Small intestine (tissue), 16 donors: ENCODE data around the gene IL24. TPM values are rescaled to one million over a fixed set of nuclear protein-coding genes. Genes with fewer than 3 reads are reported as not detected.
"Not testable (repeated sequence)": the region's sequence is repeated elsewhere in the genome, so short reads cannot be mapped to it uniquely, and the experiment has no call there.

Experiments
- DNase-seq, 2 donors: peaks; one replicate each; pipeline versions ENCODE4 v3.0.0 to v3.0.0-alpha.2; 2013
- FAIRE-seq: peaks from 2 replicates; lab custom pipeline; 2012; peaks lifted over from hg19 to GRCh38; lab: Jason Lieb, UNC
- H3K27ac ChIP-seq, 3 donors: one replicate each; pipeline ENCODE4 v1.5.1; 2013; ENCODE audit warnings: low read length in 2 of 3, mild to moderate bottlenecking in 2 of 3, control low read depth in 1 of 3, inconsistent platforms in 1 of 3, low read depth in 1 of 3, moderate library complexity in 1 of 3
- H3K27me3 ChIP-seq, 3 donors: one replicate each; pipeline ENCODE4 v1.6.1; 2013; ENCODE audit warnings: low read length in 3 of 3, inconsistent platforms in 1 of 3; ENCODE audit not compliant: control insufficient read depth in 3 of 3, insufficient read depth in 3 of 3
- H3K36me3 ChIP-seq, 3 donors: one replicate each; pipeline ENCODE4 v1.6.1; 2013; ENCODE audit warnings: low read length in 3 of 3, inconsistent platforms in 1 of 3, low read depth in 1 of 3, mild to moderate bottlenecking in 1 of 3, moderate library complexity in 1 of 3; ENCODE audit not compliant: control insufficient read depth in 3 of 3, insufficient read depth in 2 of 3
- H3K4me1 ChIP-seq, 3 donors: one replicate each; pipeline ENCODE4 v1.6.1; 2013; ENCODE audit warnings: low read length in 2 of 3, inconsistent platforms in 1 of 3, low read depth in 1 of 3, mild to moderate bottlenecking in 1 of 3, moderate library complexity in 1 of 3; ENCODE audit not compliant: control insufficient read depth in 3 of 3, insufficient read depth in 2 of 3
- H3K4me3 ChIP-seq, 3 donors: one replicate each; pipeline ENCODE4 v1.5.1; 2013; ENCODE audit warnings: low read length in 3 of 3, control low read depth in 1 of 3, inconsistent platforms in 1 of 3, low read depth in 1 of 3, mild to moderate bottlenecking in 1 of 3, moderate library complexity in 1 of 3
- H3K9me3 ChIP-seq, 2 donors: one replicate each; pipeline ENCODE4 v1.6.1; 2013; ENCODE audit warnings: low read depth in 1 of 2, low read length in 1 of 2; ENCODE audit not compliant: control insufficient read depth in 2 of 2, insufficient read depth in 1 of 2
- WGBS, 3 donors: extraction: QIAGEN DNeasy Blood & Tissue Kit; methylation state at CpG; one replicate each; pipeline ENCODE4 v1.1.7; 2013; 5-methylcytosine and 5-hydroxymethylcytosine counted together
- long read RNA-seq, 10 donors: transcript quantifications; one replicate each; lab custom pipeline, GENCODE V29; 2026
- polyA plus RNA-seq, 4 donors: library from polyadenylated mRNA; stranded (reverse) in 3 of 4; unstranded in 1 of 4; fragments of 200-250 nt in 3 of 4; fragments of 120-200 nt in 1 of 4; gene quantifications; one replicate each; pipeline versions ENCODE4 v1.2.1 to v1.2.3, GENCODE V29; 2013
- donor health status: healthy with polysubstance abuse.
- donor health status: control.
- donor health status: control.
- donor health status: Bipolar disorder and iron deficiency.
- donor health status: healthy.

Gene IL24, protein sequence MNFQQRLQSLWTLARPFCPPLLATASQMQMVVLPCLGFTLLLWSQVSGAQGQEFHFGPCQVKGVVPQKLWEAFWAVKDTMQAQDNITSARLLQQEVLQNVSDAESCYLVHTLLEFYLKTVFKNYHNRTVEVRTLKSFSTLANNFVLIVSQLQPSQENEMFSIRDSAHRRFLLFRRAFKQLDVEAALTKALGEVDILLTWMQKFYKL
- polyA plus RNA-seq = under 1 TPM in 2 of 4 donors, not detected in 2; 0.24 to 0.34 TPM
- long read RNA-seq, donor 1 = 0 reads
- long read RNA-seq, donor 2 = 0 reads
- long read RNA-seq, donor 3 = 0 reads
- long read RNA-seq, donor 4 = 0 reads
- long read RNA-seq, donor 5 = 0 reads
- long read RNA-seq, donor 6 = 0 reads
- long read RNA-seq, donor 7 = 0 reads
- long read RNA-seq, donor 8 = 0 reads
- long read RNA-seq, donor 9 = 0 reads
- long read RNA-seq, donor 10 = 0 reads

DNA sequence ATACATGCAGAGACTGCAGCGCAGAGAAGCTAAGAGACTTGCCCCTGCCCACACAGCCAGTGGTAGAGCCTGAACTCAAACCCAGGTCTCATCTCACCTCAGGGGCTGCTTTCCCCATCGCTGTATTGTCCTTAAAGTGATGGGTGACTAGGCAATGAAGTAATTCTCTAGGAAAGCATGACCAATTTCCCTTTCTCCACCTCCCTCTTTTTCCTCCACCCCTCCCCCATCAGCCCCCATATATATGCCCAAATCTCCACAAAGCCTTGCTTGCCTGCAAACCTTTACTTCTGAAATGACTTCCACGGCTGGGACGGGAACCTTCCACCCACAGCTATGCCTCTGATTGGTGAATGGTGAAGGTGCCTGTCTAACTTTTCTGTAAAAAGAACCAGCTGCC lies at the start of gene IL24:
IL24 (plus strand) TSS at position 269 of the 400 bp plus-strand sequence. CDS start 390 bp downstream, outside the sequence.
- no peak within 1 kb of the TSS for H3K4me3 ChIP-seq
- peaks cover 0 to 2% (median 0%) of the 10 kb centered on the region in 3 donors for H3K27me3 ChIP-seq
- no peaks in the 10 kb centered on the region for H3K4me1 ChIP-seq
- no peaks in the 10 kb centered on the region for H3K36me3 ChIP-seq
- DNase-seq = no peak
- no peaks in the 10 kb centered on the region for H3K9me3 ChIP-seq
- peak within 1 kb of the TSS in 1 of 3 donors; percentile 12 for H3K27ac ChIP-seq
- FAIRE-seq = no peak
- WGBS, 3 donors = 74 to 86% (median 77%) methylated on average over 4 of the region's 4 CpGs

GRCh38 chr1:206847946-206848345 lies 49.3 kb upstream of the IL24 start:
- FAIRE-seq (no peak), DNase-seq (no peak)
- WGBS, 3 donors = 85 to 97% (median 95%) methylated on average over 1 of the region's 1 CpG
- peaks cover 0 to 20% (median 0%) of the 10 kb centered on the region in 3 donors for H3K4me1 ChIP-seq
- peak overlapping the region in 1 of 3 donors; percentile 29 for H3K27ac ChIP-seq
- no peaks in the 10 kb centered on the region for H3K27me3 ChIP-seq
- no peaks in the 10 kb centered on the region for H3K36me3 ChIP-seq
- H3K4me3 ChIP-seq = no peak overlapping the region
- no peaks in the 10 kb centered on the region for H3K9me3 ChIP-seq

DNA sequence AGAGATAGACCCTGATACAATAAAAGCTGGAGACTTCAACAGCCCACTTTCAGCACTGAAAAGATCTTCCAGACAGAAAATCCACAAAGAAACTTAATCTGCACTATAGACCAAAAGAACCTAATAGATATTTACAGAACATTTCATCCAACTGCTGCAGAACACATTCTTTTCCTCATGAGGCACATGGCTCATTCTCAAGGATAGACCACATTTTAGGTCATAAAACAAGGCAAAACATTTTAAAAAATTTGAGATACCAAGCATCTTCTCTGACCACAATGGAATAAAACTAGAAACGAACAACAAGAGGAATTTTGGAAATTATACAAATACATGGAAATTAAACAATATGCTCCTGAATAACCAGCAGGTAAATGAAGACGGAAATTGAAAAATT lies 46.8 kb upstream of the IL24 start:
- no peak overlapping the region for H3K4me3 ChIP-seq
- H3K27me3 ChIP-seq = no peaks in the 10 kb centered on the region
- no peaks in the 10 kb centered on the region for H3K36me3 ChIP-seq
- FAIRE-seq (no peak), DNase-seq (no peak)
- H3K4me1 ChIP-seq = peaks cover 0 to 20% (median 0%) of the 10 kb centered on the region in 3 donors
- WGBS, 3 donors = 81 to 87% (median 82%) methylated on average over 2 of the region's 2 CpGs
- no peak overlapping the region for H3K27ac ChIP-seq
- no peaks in the 10 kb centered on the region for H3K9me3 ChIP-seq

DNA sequence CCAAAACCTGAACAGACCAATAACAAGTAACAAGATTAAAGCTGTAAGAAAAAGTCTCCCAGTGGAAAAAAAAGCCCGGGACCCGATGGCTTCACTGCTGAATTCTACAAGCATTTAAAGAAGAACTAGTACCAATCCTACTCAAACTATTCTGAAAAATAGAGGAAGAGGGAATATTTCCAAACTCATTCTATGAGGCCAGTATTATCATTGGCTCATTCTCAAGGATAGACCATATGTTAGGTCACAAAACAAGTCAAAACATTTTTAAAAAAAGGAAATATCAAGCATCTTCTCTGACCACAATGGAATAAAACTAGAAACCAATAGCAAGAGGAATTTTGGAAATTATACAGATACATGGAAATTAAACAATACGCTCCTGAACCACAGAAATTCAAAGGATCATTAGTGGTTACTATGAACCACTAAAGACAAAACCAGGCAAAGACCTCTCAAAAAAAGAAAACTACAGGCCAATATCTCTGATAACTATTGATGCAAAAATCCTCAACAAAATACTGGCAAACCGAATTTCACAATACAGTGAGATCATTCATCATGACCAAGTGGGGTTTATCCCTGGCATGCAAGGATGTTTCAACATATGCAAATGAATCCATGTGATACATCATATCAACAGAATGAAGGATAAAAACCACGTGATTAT lies 45.8 kb upstream of the IL24 start:
- DNase-seq (no peak), FAIRE-seq (no peak)
- H3K27me3 ChIP-seq = no peaks in the 10 kb centered on the region
- H3K9me3 ChIP-seq = no peaks in the 10 kb centered on the region
- 67 to 76% (median 70%) methylated on average over 5 of the region's 5 CpGs for WGBS, 3 donors
- no peak overlapping the region for H3K4me3 ChIP-seq
- H3K36me3 ChIP-seq = no peaks in the 10 kb centered on the region
- peaks cover 0 to 17% (median 0%) of the 10 kb centered on the region in 3 donors for H3K4me1 ChIP-seq
- no peak overlapping the region for H3K27ac ChIP-seq

- not testable (repeated sequence) for DNase-seq, H3K36me3 ChIP-seq, H3K4me3 ChIP-seq, H3K27ac ChIP-seq, H3K27me3 ChIP-seq, H3K4me1 ChIP-seq, FAIRE-seq, H3K9me3 ChIP-seq
- 93 to 96% (median 96%) methylated on average over 2 of the region's 2 CpGs for WGBS, 3 donors
These were observed 44.6 kb upstream of the IL24 start for GRCh38 chr1:206852662-206853061.

DNA sequence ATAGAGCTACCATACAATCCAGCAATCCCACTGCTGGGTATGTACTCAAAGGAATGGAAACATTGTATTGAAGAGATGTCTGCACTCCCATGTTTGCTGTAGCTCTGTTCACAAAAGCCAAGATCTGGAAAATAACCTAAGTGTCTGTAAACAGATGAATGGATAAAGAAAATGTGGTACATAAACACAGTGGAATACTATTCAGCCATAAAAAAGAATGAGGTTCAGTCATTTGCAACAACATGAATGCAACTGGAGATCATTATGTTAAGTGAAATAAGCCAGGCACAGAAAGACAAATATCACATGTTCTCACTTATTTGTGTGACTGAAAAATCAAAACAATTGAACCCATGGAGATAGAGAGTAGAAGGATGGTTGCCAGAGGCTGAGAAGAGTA lies 43.5 kb upstream of the IL24 start:
- not testable (repeated sequence) for H3K27ac ChIP-seq, DNase-seq

DNA sequence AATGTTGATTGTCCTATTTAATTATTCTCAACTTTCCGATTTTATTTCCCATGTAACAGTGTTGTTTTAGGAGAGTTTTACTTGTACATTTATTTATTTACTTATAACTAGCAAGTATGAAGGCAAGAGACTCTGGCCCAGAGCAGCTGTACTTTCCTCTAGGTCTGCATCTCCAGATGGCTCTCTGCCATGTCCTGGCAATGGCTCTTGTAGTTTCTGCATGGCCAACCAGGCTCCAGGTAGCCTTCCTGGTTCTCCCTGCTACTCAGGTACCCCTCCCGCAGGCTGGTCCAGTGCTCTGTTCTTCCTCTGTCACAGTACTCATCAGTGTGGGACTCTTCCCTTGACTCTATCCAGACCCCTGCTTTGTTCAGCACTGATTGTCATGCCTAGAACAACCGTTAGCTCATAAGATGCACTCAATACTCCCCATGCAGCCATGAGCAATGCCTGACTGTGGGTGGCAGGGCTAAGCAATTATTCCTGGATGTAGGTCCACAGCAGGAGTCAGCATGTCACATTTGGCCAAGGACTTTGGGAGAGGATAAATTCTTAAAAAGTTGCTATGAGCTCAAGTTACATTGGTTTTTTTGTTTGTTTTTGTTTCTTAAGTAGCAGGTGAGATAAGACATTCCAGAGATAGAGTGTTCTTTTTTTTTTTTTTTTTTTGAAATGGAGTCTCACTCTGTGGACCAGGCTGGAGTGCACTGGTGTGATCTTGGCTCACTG lies 42.7 kb upstream of the IL24 start:
- 78 to 81% (median 79%) methylated on average over 3 of the region's 3 CpGs for WGBS, 3 donors
- no peaks in the 10 kb centered on the region for H3K27me3 ChIP-seq
- FAIRE-seq = no peak

More for the DNA sequence above, 43.5 kb upstream of the IL24 start:
- H3K27me3 ChIP-seq, H3K9me3 ChIP-seq, H3K36me3 ChIP-seq, H3K4me1 ChIP-seq, FAIRE-seq, H3K4me3 ChIP-seq: not testable (repeated sequence)

GRCh38 chr1:206855859-206856258 lies 41.4 kb upstream of the IL24 start:
- DNase-seq (no peak), FAIRE-seq (no peak)
- H3K4me3 ChIP-seq = no peak overlapping the region
- no peaks in the 10 kb centered on the region for H3K36me3 ChIP-seq
- no peaks in the 10 kb centered on the region for H3K4me1 ChIP-seq
- H3K9me3 ChIP-seq = no peaks in the 10 kb centered on the region
- WGBS, 3 donors = 90 to 100% (median 95%) methylated on average over 2 of the region's 2 CpGs
- H3K27ac ChIP-seq = no peak overlapping the region
- peaks cover 0 to 2% (median 0%) of the 10 kb centered on the region in 3 donors for H3K27me3 ChIP-seq

More for the DNA sequence above, 42.7 kb upstream of the IL24 start:
- Histone ChIP-seq H3K4me3 (no peak overlapping the region), H3K36me3 (no peaks in the 10 kb centered on the region), H3K4me1 (no peaks in the 10 kb centered on the region), H3K9me3 (no peaks in the 10 kb centered on the region), H3K27ac (no peak overlapping the region)
- DNase-seq = no peak
